DOHH2 (cell line): Measurements from ENCODE around the gene LAMC3.

Experiments used
- CTCF ChIP-seq: fragments of 200-600 bp; sonication (generic); IDR thresholded peaks from one replicate; pipeline ENCODE4 v1.5.1; 2014; ENCODE audit warnings: antibody characterized with exemption, mild to moderate bottlenecking, low read depth, low read length; ENCODE audit not compliant: poor library complexity, severe bottlenecking
- EZH2phosphoT487 ChIP-seq: fragments of 200-600 bp; sonication (generic); IDR thresholded peaks from 2 replicates; pipeline ENCODE4 v1.6.1; 2017; ENCODE audit warnings: borderline replicate concordance, mild to moderate bottlenecking, antibody characterized with exemption, low read length, moderate library complexity, mixed read lengths

- no peak for TF ChIP-seq CTCF
- TF ChIP-seq EZH2phosphoT487 = no peak
Observed at GRCh38 chr9:131024978-131025868, 16.2 kb downstream of the LAMC3 start.
